Astrocyte of the spinal cord (primary cell): ENCODE measurements around the gene ALDH1L1.

Source experiments
- DNase-seq: peaks from one replicate; pipeline ENCODE4 v3.0.0; 2011; ENCODE audit warnings: low read depth, low spot score
- H3K4me3 ChIP-seq: 2 replicates; pipeline ENCODE4 v1.5.1; 2011; ENCODE audit warnings: low read depth, mild to moderate bottlenecking, low read length, moderate library complexity
- CTCF ChIP-seq: IDR thresholded peaks from 2 replicates; pipeline ENCODE4 v1.5.1; 2012; ENCODE audit warnings: low read depth, mild to moderate bottlenecking, low read length, inconsistent platforms
- in situ Hi-C: cut with HindIII; loops from 2 replicates; pipeline ENCODE4 v1.10.0; 2017; ENCODE audit warnings: low sequenced_read_pairs

The ALDH1L1 gene

GRCh38 chr3:126107957-126108675 lies 72.3 kb downstream of the ALDH1L1 start:
- no peak for DNase-seq
- in situ Hi-C loops, result no loop called here
- no peak for TF ChIP-seq CTCF
- H3K4me3 ChIP-seq, result no peak overlapping the region

GRCh38 chr3:126107203-126107939 lies 73.0 kb downstream of the ALDH1L1 start:
- in situ Hi-C loops, result no loop called here

GRCh38 chr3:126106336-126107202 lies 73.8 kb downstream of the ALDH1L1 start:
- in situ Hi-C loops, result no loop called here
- H3K4me3 ChIP-seq, result no peak overlapping the region
- TF ChIP-seq CTCF, result no peak
- no peak for DNase-seq

More at GRCh38 chr3:126107203-126107939, 73.0 kb downstream of the ALDH1L1 start:
- H3K4me3 ChIP-seq, result no peak overlapping the region
- DNase-seq, result no peak
- TF ChIP-seq CTCF, result no peak

- in situ Hi-C loops, result no loop called here
- TF ChIP-seq CTCF, result no peak
- DNase-seq, result no peak
- H3K4me3 ChIP-seq, result no peak overlapping the region
Observed at GRCh38 chr3:126105691-126106187, 74.6 kb downstream of the ALDH1L1 start.

- H3K4me3 ChIP-seq, result no peak overlapping the region
- no peak for TF ChIP-seq CTCF
- no peak for DNase-seq
- in situ Hi-C loops, result no loop called here
Observed at GRCh38 chr3:126104742-126105605, 75.4 kb downstream of the ALDH1L1 start.
